ENCODE results near the gene PPP1R13B.

Gene PPP1R13B

DNA sequence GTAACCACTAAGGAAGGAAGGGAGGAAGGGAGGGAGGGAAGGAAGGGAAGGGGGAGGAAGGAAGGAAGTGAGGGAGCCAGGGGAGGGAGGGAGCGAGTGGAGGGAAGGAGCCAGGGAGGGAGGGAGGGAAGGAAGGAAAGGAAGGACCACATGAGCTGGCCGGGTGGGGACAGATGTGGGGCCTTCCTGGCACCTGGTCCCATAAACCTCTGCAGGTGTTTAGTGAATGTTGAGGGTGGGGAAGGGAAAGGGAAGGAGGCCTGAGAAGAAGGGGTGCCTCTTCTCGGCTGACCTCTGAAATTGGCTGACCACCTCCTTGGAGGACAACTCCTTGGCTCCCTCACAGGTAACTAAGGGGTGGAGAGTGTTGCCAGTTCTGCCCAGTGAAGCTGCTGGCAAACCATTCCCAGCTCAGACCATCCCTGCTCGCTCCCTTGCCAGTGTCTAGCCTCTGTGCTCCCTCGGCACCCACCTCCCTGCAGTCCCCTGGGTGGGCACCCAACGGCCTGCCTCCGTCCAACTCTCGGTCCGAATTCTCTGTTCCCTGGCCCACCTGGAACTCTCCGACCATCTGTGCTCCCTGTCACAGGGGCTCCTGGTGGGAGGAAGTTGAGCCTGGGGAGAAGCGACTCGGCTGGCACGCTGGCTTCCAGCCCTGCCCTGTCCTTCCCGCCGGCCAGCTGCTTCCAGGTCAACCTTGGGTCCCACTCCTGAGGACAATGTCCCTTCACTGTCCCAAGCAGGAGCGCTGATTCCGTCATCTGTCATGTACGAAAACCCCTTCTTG, 12.2 kb upstream of the PPP1R13B start:
- H3K4me3 ChIP-seq (ENCODE audit: low read depth in 1 of 2, low read length in 2 of 2) = no peak overlapping the region
- no peak overlapping the region for H3K9ac ChIP-seq (ENCODE audit: low read depth in 1 of 2, low read length in 2 of 2)
- no peaks in the 10 kb centered on the region for H3K9me3 ChIP-seq (ENCODE audit: control insufficient read depth in 1 of 2, low read length in 2 of 2)
- peaks cover 14 to 22% of the 10 kb centered on the region in 2 donors for H3K4me1 ChIP-seq (ENCODE audit: control insufficient read depth in 1 of 2, insufficient read depth in 2 of 2, low read length in 2 of 2)
- no peaks in the 10 kb centered on the region for H3K36me3 ChIP-seq (ENCODE audit: control insufficient read depth in 1 of 2, insufficient read depth in 2 of 2, low read length in 2 of 2)
- no peaks in the 10 kb centered on the region for H3K27me3 ChIP-seq (ENCODE audit: control insufficient read depth in 1 of 2, insufficient read depth in 2 of 2, low read length in 2 of 2)
- no peak overlapping the region for H3K27ac ChIP-seq (ENCODE audit: low read depth, low read length)

GRCh38 chr14:103858063-103858781, 10.8 kb upstream of the PPP1R13B start:
- Histone ChIP-seq H3K4me1 (ENCODE audit: control insufficient read depth in 1 of 2, insufficient read depth in 2 of 2, low read length in 2 of 2) (peaks cover 14 to 22% of the 10 kb centered on the region in 2 donors), H3K4me3 (ENCODE audit: low read depth in 1 of 2, low read length in 2 of 2) (no peak overlapping the region), H3K9ac (ENCODE audit: low read depth in 1 of 2, low read length in 2 of 2) (no peak overlapping the region), H3K36me3 (ENCODE audit: control insufficient read depth in 1 of 2, insufficient read depth in 2 of 2, low read length in 2 of 2) (no peaks in the 10 kb centered on the region), H3K9me3 (ENCODE audit: control insufficient read depth in 1 of 2, low read length in 2 of 2) (no peaks in the 10 kb centered on the region), H3K27me3 (ENCODE audit: control insufficient read depth in 1 of 2, insufficient read depth in 2 of 2, low read length in 2 of 2) (no peaks in the 10 kb centered on the region), H3K27ac (ENCODE audit: low read depth, low read length) (no peak overlapping the region)

DNA sequence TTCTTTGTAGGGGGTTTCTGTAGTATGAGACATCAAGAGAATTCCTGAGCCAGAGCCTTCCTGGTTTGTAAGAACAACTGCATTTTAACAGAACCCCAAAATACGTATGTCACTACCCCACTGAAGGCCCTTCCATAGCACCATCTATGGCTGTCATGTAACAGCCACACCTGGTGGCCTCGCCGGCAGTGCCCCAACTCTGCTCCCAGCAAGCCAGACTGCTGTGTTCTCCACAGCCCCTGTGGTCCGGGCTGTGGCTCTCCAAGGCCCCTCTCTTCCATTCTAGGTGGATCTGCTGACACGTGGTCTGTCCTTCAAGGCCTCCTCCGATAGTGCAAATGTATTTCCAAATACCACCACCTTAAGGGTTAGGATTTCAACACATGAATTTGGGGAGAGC, 9.9 kb upstream of the PPP1R13B start:
- Histone ChIP-seq H3K36me3 (ENCODE audit: control insufficient read depth in 1 of 2, insufficient read depth in 2 of 2, low read length in 2 of 2) (no peaks in the 10 kb centered on the region), H3K9me3 (ENCODE audit: control insufficient read depth in 1 of 2, low read length in 2 of 2) (no peaks in the 10 kb centered on the region), H3K4me3 (ENCODE audit: low read depth in 1 of 2, low read length in 2 of 2) (no peak overlapping the region), H3K27me3 (ENCODE audit: control insufficient read depth in 1 of 2, insufficient read depth in 2 of 2, low read length in 2 of 2) (no peaks in the 10 kb centered on the region), H3K4me1 (ENCODE audit: control insufficient read depth in 1 of 2, insufficient read depth in 2 of 2, low read length in 2 of 2) (peaks cover 14 to 22% of the 10 kb centered on the region in 2 donors), H3K27ac (ENCODE audit: low read depth, low read length) (no peak overlapping the region), H3K9ac (ENCODE audit: low read depth in 1 of 2, low read length in 2 of 2) (no peak overlapping the region)

GRCh38 chr14:103856607-103857006, 9.2 kb upstream of the PPP1R13B start:
- H3K27ac ChIP-seq (ENCODE audit: low read depth, low read length) = no peak overlapping the region
- H3K27me3 ChIP-seq (ENCODE audit: control insufficient read depth in 1 of 2, insufficient read depth in 2 of 2, low read length in 2 of 2) = no peaks in the 10 kb centered on the region
- no peak overlapping the region for H3K9ac ChIP-seq (ENCODE audit: low read depth in 1 of 2, low read length in 2 of 2)
- H3K36me3 ChIP-seq (ENCODE audit: control insufficient read depth in 1 of 2, insufficient read depth in 2 of 2, low read length in 2 of 2) = no peaks in the 10 kb centered on the region
- peaks cover 14 to 17% of the 10 kb centered on the region in 2 donors for H3K4me1 ChIP-seq (ENCODE audit: control insufficient read depth in 1 of 2, insufficient read depth in 2 of 2, low read length in 2 of 2)
- H3K9me3 ChIP-seq (ENCODE audit: control insufficient read depth in 1 of 2, low read length in 2 of 2) = no peaks in the 10 kb centered on the region
- H3K4me3 ChIP-seq (ENCODE audit: low read depth in 1 of 2, low read length in 2 of 2) = no peak overlapping the region

DNA sequence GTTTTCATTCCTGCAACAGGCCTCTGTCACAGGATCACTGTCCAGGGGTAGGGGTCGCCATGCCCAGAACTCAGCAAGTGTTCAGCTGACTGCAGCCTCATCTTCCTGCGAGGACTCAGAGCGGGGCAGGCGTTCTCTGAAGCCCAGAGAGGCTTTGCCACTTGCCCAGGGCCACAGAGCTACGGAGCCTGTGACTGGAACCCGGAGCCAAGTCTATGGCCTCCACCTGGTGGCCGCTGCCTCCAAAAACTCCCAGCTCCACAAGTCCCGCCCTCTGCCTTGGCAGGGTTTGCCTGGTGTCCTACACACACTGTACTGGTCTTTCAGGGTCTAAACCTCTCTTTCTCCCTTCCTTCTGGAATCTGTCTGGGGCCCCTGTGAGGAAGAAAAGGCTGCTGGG, 8.7 kb upstream of the PPP1R13B start:
- Histone ChIP-seq H3K9ac (ENCODE audit: low read depth in 1 of 2, low read length in 2 of 2) (no peak overlapping the region), H3K27ac (ENCODE audit: low read depth, low read length) (no peak overlapping the region), H3K9me3 (ENCODE audit: control insufficient read depth in 1 of 2, low read length in 2 of 2) (no peaks in the 10 kb centered on the region), H3K36me3 (ENCODE audit: control insufficient read depth in 1 of 2, insufficient read depth in 2 of 2, low read length in 2 of 2) (no peaks in the 10 kb centered on the region), H3K4me1 (ENCODE audit: control insufficient read depth in 1 of 2, insufficient read depth in 2 of 2, low read length in 2 of 2) (peaks cover 13 to 14% of the 10 kb centered on the region in 2 donors), H3K27me3 (ENCODE audit: control insufficient read depth in 1 of 2, insufficient read depth in 2 of 2, low read length in 2 of 2) (no peaks in the 10 kb centered on the region), H3K4me3 (ENCODE audit: low read depth in 1 of 2, low read length in 2 of 2) (no peak overlapping the region)

- H3K9me3 ChIP-seq (ENCODE audit: control insufficient read depth in 1 of 2, low read length in 2 of 2) = no peaks in the 10 kb centered on the region
- no peak overlapping the region for H3K4me3 ChIP-seq (ENCODE audit: low read depth in 1 of 2, low read length in 2 of 2)
- H3K4me1 ChIP-seq (ENCODE audit: control insufficient read depth in 1 of 2, insufficient read depth in 2 of 2, low read length in 2 of 2) = peaks cover 13 to 14% of the 10 kb centered on the region in 2 donors
- H3K27ac ChIP-seq (ENCODE audit: low read depth, low read length) = no peak overlapping the region
- no peak overlapping the region for H3K9ac ChIP-seq (ENCODE audit: low read depth in 1 of 2, low read length in 2 of 2)
- H3K27me3 ChIP-seq (ENCODE audit: control insufficient read depth in 1 of 2, insufficient read depth in 2 of 2, low read length in 2 of 2) = no peaks in the 10 kb centered on the region
- H3K36me3 ChIP-seq (ENCODE audit: control insufficient read depth in 1 of 2, insufficient read depth in 2 of 2, low read length in 2 of 2) = no peaks in the 10 kb centered on the region
Observed at GRCh38 chr14:103855734-103856095, 8.3 kb upstream of the PPP1R13B start.

- no peak overlapping the region for H3K27ac ChIP-seq (ENCODE audit: low read depth, low read length)
Observed at GRCh38 chr14:103854822-103855733, 7.7 kb upstream of the PPP1R13B start.

GRCh38 chr14:103854017-103854808, 6.8 kb upstream of the PPP1R13B start:
- Histone ChIP-seq H3K9ac (ENCODE audit: low read depth in 1 of 2, low read length in 2 of 2) (no peak overlapping the region), H3K4me1 (ENCODE audit: control insufficient read depth in 1 of 2, insufficient read depth in 2 of 2, low read length in 2 of 2) (peaks cover 17 to 19% of the 10 kb centered on the region in 2 donors), H3K27ac (ENCODE audit: low read depth, low read length) (no peak overlapping the region), H3K9me3 (ENCODE audit: control insufficient read depth in 1 of 2, low read length in 2 of 2) (no peaks in the 10 kb centered on the region), H3K36me3 (ENCODE audit: control insufficient read depth in 1 of 2, insufficient read depth in 2 of 2, low read length in 2 of 2) (no peaks in the 10 kb centered on the region), H3K27me3 (ENCODE audit: control insufficient read depth in 1 of 2, insufficient read depth in 2 of 2, low read length in 2 of 2) (no peaks in the 10 kb centered on the region), H3K4me3 (ENCODE audit: low read depth in 1 of 2, low read length in 2 of 2) (no peak overlapping the region)

More at GRCh38 chr14:103854822-103855733, 7.7 kb upstream of the PPP1R13B start:
- H3K36me3 ChIP-seq (ENCODE audit: control insufficient read depth in 1 of 2, insufficient read depth in 2 of 2, low read length in 2 of 2) = no peaks in the 10 kb centered on the region
- no peak overlapping the region for H3K4me3 ChIP-seq (ENCODE audit: low read depth in 1 of 2, low read length in 2 of 2)
- H3K9ac ChIP-seq (ENCODE audit: low read depth in 1 of 2, low read length in 2 of 2) = no peak overlapping the region
- peaks cover 13 to 14% of the 10 kb centered on the region in 2 donors for H3K4me1 ChIP-seq (ENCODE audit: control insufficient read depth in 1 of 2, insufficient read depth in 2 of 2, low read length in 2 of 2)
- H3K9me3 ChIP-seq (ENCODE audit: control insufficient read depth in 1 of 2, low read length in 2 of 2) = no peaks in the 10 kb centered on the region
- H3K27me3 ChIP-seq (ENCODE audit: control insufficient read depth in 1 of 2, insufficient read depth in 2 of 2, low read length in 2 of 2) = no peaks in the 10 kb centered on the region

DNA sequence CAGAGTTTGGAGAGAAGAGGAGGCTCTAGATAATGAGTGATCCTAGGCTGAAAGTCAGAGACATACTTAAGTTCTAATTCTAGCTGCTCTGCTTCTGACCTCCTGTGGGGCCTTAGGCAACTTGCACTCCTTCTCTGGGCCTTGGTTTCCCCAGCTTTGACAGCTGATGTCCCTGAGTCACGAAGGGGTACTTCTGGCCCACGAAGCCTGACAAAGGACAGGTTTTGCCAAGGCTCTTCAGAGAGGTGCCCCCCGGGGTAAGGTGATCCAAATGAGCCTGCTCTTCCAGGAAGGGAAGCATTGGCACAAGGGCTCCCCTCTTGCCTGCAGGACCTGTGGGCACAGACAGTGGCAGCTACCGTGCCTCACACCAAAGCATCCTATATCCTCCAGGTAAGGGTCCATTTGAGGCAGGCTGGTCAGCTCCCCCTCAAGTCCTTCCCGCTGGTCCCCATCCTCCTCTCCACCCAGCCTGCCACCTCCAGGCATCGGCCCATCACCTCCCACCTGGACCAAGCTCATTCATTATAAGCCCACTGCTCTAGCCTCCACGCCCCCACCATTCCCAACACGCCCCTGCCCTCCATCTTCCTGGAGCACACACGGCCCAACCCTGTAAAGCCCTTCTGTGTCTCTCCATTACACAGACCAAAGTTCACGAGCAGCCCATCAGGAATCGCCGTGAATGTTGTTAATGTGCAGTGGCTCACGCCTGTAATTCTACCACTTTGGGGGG, 1.9 kb upstream of the PPP1R13B start:
- Histone ChIP-seq H3K9me3 (ENCODE audit: control insufficient read depth in 1 of 2, low read length in 2 of 2) (no peaks in the 10 kb centered on the region), H3K36me3 (ENCODE audit: control insufficient read depth in 1 of 2, insufficient read depth in 2 of 2, low read length in 2 of 2) (no peaks in the 10 kb centered on the region), H3K4me3 (ENCODE audit: low read depth in 1 of 2, low read length in 2 of 2) (peak overlapping the region in 1 of 2 donors; percentile 60), H3K4me1 (ENCODE audit: control insufficient read depth in 1 of 2, insufficient read depth in 2 of 2, low read length in 2 of 2) (peaks cover 19 to 27% of the 10 kb centered on the region in 2 donors), H3K27me3 (ENCODE audit: control insufficient read depth in 1 of 2, insufficient read depth in 2 of 2, low read length in 2 of 2) (no peaks in the 10 kb centered on the region), H3K9ac (ENCODE audit: low read depth in 1 of 2, low read length in 2 of 2) (no peak overlapping the region), H3K27ac (ENCODE audit: low read depth, low read length) (no peak overlapping the region)
